Stimulated activated naive CD8-positive, alpha-beta T cell treated with anti-CD3 and anti-CD28 coated beads, Interleukin-15, amount 100 ng/mL, for 72 hours (primary cell): Measurements from ENCODE around the gene STAM.
A peak's percentile ranks its signal among the peaks of the same experiment; 100 is the strongest.

Source experiments
- ATAC-seq: fragments of 150-1000 bp; cut with Tn5 transposase; 2 replicates; pipeline ENCODE4 v1.10.0; 2021; ENCODE audit warnings: mild to moderate bottlenecking, moderate library complexity
- DNase-seq, 2 donors: peaks; one replicate each; pipeline ENCODE4 v3.0.0; 2021 to 2022
- H3K27ac Mint-ChIP-seq, 2 donors: one replicate each; pipeline ENCODE4 v1.8.0; 2022; ENCODE audit warnings: mild to moderate bottlenecking in 2 of 2, mixed read lengths in 2 of 2, moderate library complexity in 2 of 2
- H3K27me3 Mint-ChIP-seq: one replicate; pipeline ENCODE4 v1.8.0; 2022; ENCODE audit warnings: mixed read lengths
- H3K4me1 Mint-ChIP-seq: one replicate; pipeline ENCODE4 v1.8.0; 2022; ENCODE audit warnings: mild to moderate bottlenecking, mixed read lengths
- H3K4me3 Mint-ChIP-seq, 2 donors: one replicate each; pipeline ENCODE4 v1.8.0; 2022; ENCODE audit warnings: mild to moderate bottlenecking in 2 of 2, mixed read lengths in 2 of 2, moderate library complexity in 1 of 2
- H3K9me3 Mint-ChIP-seq, 2 donors: one replicate each; pipeline ENCODE4 v1.8.0; 2022; ENCODE audit warnings: mixed read lengths in 2 of 2

Gene STAM

GRCh38 chr10:17637869-17638268 is 6.1 kb upstream of the STAM start:
- Mint-ChIP-seq H3K9me3 (no peaks in the 10 kb centered on the region), H3K27me3 (no peaks in the 10 kb centered on the region), H3K27ac (no peak overlapping the region), H3K4me3 (no peak overlapping the region), H3K4me1 (peaks cover 4% of the 10 kb centered on the region)
- ATAC-seq (no peak), DNase-seq (no peak)

DNA sequence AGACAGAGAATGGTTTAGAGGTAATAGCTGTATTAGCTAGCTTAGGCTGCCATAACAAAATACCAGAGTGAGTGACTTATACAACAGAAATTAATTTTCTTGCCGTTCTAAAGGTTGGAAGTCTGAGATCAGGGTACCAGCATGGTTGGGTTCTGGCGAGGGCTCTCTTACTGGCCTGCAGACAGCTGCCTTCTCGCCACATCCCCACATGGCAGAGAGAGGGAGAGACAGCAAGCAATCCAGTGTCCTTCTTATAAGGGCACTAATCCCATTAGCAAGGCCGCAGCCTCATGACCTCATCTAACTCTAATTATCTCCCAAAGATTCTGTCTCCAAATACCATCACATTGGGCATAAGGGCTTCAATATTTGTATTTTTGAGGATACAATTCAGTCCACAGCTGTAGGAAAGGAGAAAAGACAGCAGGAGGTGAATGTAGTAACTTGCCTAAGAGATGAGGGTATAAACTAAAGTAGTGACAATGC is 3.6 kb upstream of the STAM start:
- no peak overlapping the region for H3K27ac Mint-ChIP-seq
- ATAC-seq, result no peak

GRCh38 chr10:17643339-17643754 is 604 bp upstream of the STAM start:
- DNase-seq (no peak), ATAC-seq (peak; percentile 19)
- H3K4me1 Mint-ChIP-seq, result peaks cover 26% of the 10 kb centered on the region
- peaks cover 5 to 8% of the 10 kb centered on the region in 2 donors for H3K9me3 Mint-ChIP-seq
- H3K4me3 Mint-ChIP-seq, result peak overlapping the region; percentile 93 to 96
- H3K27me3 Mint-ChIP-seq, result no peaks in the 10 kb centered on the region
- H3K27ac Mint-ChIP-seq, result peak overlapping the region; percentile 100

More for the DNA sequence above, 3.6 kb upstream of the STAM start:
- DNase-seq, result no peak
- Mint-ChIP-seq H3K27me3 (no peaks in the 10 kb centered on the region), H3K4me1 (peaks cover 6% of the 10 kb centered on the region), H3K4me3 (no peak overlapping the region), H3K9me3 (no peaks in the 10 kb centered on the region)

GRCh38 chr10:17644485-17644943 is 563 bp downstream of the STAM start:
- peak; percentile 21 for ATAC-seq
- Mint-ChIP-seq H3K27ac (peak overlapping the region; percentile 100), H3K4me3 (peak overlapping the region; percentile 93 to 96), H3K4me1 (peaks cover 38% of the 10 kb centered on the region), H3K9me3 (peaks cover 5 to 13% of the 10 kb centered on the region in 2 donors), H3K27me3 (no peaks in the 10 kb centered on the region)
- no peak for DNase-seq

DNA sequence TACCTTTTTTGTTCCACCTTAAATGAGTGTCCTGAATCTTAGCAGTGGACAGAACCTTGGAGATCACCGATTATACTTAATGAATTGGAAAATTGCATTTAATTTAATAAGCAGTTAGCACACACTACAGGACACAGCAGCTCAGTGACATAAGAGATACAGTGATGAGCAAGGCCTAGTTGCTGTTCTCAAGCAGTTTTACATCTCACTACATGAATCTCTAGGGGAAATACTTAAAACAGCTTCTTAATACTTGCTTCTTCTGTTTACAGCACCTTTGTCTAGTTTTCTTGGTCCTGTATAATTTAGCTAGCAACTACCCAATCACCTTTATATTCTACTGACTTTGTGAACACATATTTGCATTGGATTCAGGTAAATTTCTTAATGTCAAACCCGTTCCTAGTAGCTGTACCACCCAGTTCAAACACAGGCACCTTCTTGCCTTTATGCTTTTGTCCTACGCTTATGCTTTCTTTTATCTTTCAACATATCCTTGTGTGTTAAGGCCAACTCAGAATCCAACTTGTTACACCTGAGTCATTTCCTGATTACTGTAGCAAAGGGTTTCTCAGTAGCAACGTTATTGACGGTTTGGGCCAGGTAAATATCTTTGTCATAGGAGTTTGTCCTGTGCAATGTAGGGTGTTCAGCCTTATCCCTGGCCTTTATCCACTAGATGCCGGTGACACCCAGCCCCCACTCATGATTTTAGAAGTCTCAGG is 1.8 kb downstream of the STAM start:
- DNase-seq (peak; percentile 9 to 25), ATAC-seq (peak; percentile 61)
- Mint-ChIP-seq H3K4me1 (peaks cover 50% of the 10 kb centered on the region), H3K9me3 (peaks cover 5 to 13% of the 10 kb centered on the region in 2 donors), H3K4me3 (peak overlapping the region; percentile 93 to 96), H3K27ac (peak overlapping the region; percentile 92 to 96), H3K27me3 (no peaks in the 10 kb centered on the region)

- Mint-ChIP-seq H3K27me3 (no peaks in the 10 kb centered on the region), H3K9me3 (peaks cover 5 to 13% of the 10 kb centered on the region in 2 donors), H3K27ac (peak overlapping the region in 1 of 2 donors; percentile 34), H3K4me1 (peaks cover 63% of the 10 kb centered on the region), H3K4me3 (peak overlapping the region; percentile 72 to 75)
- DNase-seq (no peak), ATAC-seq (no peak)
These were observed 3.4 kb downstream of the STAM start for GRCh38 chr10:17647326-17647725.

DNA sequence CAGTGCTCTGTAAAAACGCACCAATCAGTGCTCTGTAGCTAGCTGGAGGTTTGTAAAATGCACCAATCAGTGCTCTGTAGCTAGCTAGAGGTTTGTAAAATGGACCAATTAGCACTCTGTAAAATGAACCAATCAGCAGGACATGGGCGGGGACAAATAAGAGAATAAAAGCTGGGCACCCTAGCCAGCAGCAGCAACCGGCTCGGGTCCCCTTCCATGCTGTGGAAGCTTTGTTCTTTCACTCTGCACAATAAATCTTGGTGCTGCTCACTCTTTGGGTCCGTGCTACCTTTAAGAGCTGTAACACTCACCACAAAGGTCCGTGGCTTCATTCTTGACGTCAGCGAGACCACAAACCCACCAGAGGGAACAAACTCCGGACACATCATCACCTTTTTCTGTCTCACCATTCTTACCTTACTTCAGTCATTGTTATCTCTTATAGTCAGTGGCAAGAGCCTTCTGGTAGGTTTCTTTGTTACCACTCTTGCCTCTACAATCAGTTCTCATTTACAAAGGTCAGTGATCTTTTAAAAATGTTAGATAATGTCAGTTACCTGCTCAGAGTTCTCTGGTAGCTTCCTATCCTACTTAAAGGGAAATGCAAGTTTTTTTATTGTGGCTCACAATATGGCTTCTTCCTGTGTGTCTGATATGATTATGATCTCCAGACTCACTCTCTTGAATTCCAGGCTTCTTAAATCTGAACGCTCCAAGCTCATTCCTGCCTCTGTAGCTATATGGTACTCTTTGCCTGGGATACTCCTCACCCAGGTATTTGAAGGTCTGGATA is 4.5 kb downstream of the STAM start:
- Mint-ChIP-seq H3K27me3 (no peaks in the 10 kb centered on the region), H3K27ac (peak overlapping the region; percentile 72 to 94), H3K9me3 (peaks cover 5 to 14% of the 10 kb centered on the region in 2 donors), H3K4me3 (peak overlapping the region; percentile 75 to 77), H3K4me1 (peaks cover 58% of the 10 kb centered on the region)
- ATAC-seq (peak; percentile 75), DNase-seq (peak; percentile 76 to 88)

GRCh38 chr10:17649052-17649451 is 5.1 kb downstream of the STAM start:
- Mint-ChIP-seq H3K9me3 (peaks cover 9 to 20% of the 10 kb centered on the region in 2 donors), H3K4me1 (peaks cover 63% of the 10 kb centered on the region), H3K27me3 (no peaks in the 10 kb centered on the region), H3K4me3 (peak overlapping the region; percentile 75 to 77), H3K27ac (peak overlapping the region; percentile 75 to 94)
- DNase-seq (no peak), ATAC-seq (no peak)

- DNase-seq (no peak), ATAC-seq (no peak)
- Mint-ChIP-seq H3K4me1 (peaks cover 71% of the 10 kb centered on the region), H3K27ac (no peak overlapping the region), H3K27me3 (no peaks in the 10 kb centered on the region), H3K4me3 (peak overlapping the region in 1 of 2 donors; percentile 42), H3K9me3 (peaks cover 9 to 21% of the 10 kb centered on the region in 2 donors)
These were observed 5.9 kb downstream of the STAM start for GRCh38 chr10:17649836-17650235.

DNA sequence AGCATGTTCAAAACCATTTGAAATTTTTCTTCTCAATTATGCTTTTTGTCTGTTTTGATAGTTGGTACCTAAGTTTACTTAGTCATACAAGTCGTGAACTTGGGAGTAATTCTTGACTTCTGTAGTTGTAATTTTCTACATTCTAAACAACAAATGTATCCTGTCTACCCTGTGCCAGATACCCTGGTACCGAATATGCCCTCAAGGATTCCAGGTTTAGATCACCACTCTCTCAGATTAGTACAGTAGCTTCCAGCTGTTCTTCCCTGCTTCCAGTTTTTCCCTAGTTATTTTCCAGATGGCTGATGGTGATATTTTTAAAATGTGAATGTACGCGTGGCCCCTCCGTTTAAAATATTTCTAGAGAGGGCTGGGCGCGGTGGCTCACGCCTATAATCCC is 6.5 kb downstream of the STAM start:
- H3K27ac Mint-ChIP-seq, result peak overlapping the region in 1 of 2 donors; percentile 63

GRCh38 chr10:17651896-17652295 is 7.9 kb downstream of the STAM start:
- DNase-seq (no peak), ATAC-seq (no peak)
- Mint-ChIP-seq H3K27me3 (no peaks in the 10 kb centered on the region), H3K9me3 (peaks cover 9 to 28% of the 10 kb centered on the region in 2 donors), H3K4me1 (peaks cover 86% of the 10 kb centered on the region), H3K4me3 (no peak overlapping the region), H3K27ac (no peak overlapping the region)

More for the DNA sequence above, 6.5 kb downstream of the STAM start:
- DNase-seq (no peak), ATAC-seq (no peak)
- Mint-ChIP-seq H3K27me3 (no peaks in the 10 kb centered on the region), H3K4me3 (peak overlapping the region; percentile 13 to 42), H3K9me3 (peaks cover 9 to 21% of the 10 kb centered on the region in 2 donors), H3K4me1 (peaks cover 77% of the 10 kb centered on the region)

DNA sequence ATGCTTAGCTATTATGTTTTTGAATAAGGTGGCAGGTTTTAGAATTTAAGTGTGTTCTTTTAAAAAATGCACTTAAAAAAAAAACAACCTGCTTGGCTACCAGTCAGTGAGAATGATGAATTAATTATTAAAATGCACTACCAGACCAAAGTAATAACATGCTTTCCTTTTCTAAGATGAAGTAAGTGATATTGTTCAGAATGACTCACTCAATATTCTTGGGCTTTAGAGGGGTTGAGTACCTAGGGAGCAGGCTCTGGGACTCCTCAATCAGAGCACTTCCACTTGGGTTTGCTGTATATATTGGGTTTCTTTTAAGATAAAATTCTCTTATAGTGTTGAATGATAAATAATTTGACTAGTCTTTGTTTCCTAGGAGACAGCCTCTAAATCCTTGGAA is 8.6 kb downstream of the STAM start:
- no peaks in the 10 kb centered on the region for H3K27me3 Mint-ChIP-seq
- H3K4me1 Mint-ChIP-seq, result peaks cover 86% of the 10 kb centered on the region
- peaks cover 11 to 34% of the 10 kb centered on the region in 2 donors for H3K9me3 Mint-ChIP-seq
- no peak overlapping the region for H3K4me3 Mint-ChIP-seq
- H3K27ac Mint-ChIP-seq, result no peak overlapping the region
- no peak for DNase-seq
- ATAC-seq, result no peak

DNA sequence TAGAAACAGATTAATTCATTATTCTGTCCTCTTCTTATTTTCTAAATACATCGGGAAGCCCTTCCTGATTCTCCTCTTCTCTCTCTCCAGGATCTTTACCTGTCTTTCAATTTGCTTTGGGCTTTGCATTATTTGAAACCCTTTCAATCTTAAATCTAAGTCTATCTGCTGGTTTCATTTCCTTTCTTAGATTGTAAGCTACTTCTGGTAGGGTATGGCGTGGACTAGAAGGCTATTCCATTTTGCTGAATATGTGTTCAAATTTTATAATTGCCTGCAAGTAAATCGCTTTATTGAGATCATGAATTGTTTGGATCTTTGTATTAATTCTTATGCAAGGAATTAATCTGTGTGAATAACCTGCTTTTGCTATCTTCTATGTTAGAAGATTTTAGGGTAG is 11.1 kb downstream of the STAM start:
- no peak overlapping the region for H3K27ac Mint-ChIP-seq
- H3K4me3 Mint-ChIP-seq, result peak overlapping the region; percentile 1 to 13
- H3K4me1 Mint-ChIP-seq, result peaks cover 72% of the 10 kb centered on the region
- H3K27me3 Mint-ChIP-seq, result no peaks in the 10 kb centered on the region
- ATAC-seq (no peak), DNase-seq (no peak)
- H3K9me3 Mint-ChIP-seq, result peaks cover 16 to 28% of the 10 kb centered on the region in 2 donors

- Mint-ChIP-seq H3K27me3 (no peaks in the 10 kb centered on the region), H3K4me3 (peak overlapping the region; percentile 20 to 57), H3K4me1 (peaks cover 70% of the 10 kb centered on the region), H3K27ac (no peak overlapping the region), H3K9me3 (peaks cover 16 to 28% of the 10 kb centered on the region in 2 donors)
- ATAC-seq (peak; percentile 69), DNase-seq (no peak)
These were observed 11.7 kb downstream of the STAM start for GRCh38 chr10:17655567-17656146.

DNA sequence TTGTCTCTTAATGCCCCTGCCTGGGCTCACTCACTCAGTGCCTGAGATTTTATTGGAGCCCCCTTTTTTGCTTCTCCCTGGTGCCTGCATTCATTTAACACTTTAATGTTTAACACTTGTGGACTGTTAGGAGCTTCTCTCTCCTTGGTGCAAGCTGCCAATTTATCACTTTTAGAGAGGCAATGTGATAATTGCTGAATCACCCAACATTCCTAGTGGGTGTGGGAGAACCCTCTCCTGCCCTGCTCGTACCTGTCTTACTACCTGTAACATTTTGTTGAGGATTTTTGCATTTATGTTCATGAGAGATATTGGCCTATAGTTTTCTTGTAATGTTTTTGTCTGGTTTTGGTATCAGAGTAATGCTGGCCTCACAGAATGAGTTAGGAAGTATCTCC is 13.2 kb downstream of the STAM start:
- no peak for DNase-seq
- Mint-ChIP-seq H3K9me3 (peaks cover 16 to 28% of the 10 kb centered on the region in 2 donors), H3K4me1 (peaks cover 70% of the 10 kb centered on the region), H3K27me3 (no peaks in the 10 kb centered on the region), H3K27ac (peak overlapping the region in 1 of 2 donors; percentile 49), H3K4me3 (peak overlapping the region in 1 of 2 donors; percentile 10)
- ATAC-seq, result no peak
